T1000 (cell line): ENCODE measurements around the gene AP1S2.
"Not testable (repeated sequence)": the region's sequence is repeated elsewhere in the genome, so short reads cannot be mapped to it uniquely, and the experiment has no call there.

Experiments used
- DNase-seq: peaks from one replicate; lab custom pipeline; 2025; ENCODE audit warnings: mixed read lengths; lab: John Stamatoyannopoulos, UW

AP1S2 gene

GRCh38 chrX:15854712-15855567 is at the start of gene AP1S2:
AP1S2 (minus strand) TSS chrX:15854813; CDS start chrX:15852524, 2,289 bp downstream.
- peak; percentile 73 for DNase-seq

GRCh38 chrX:15903186-15903681 is 48.6 kb upstream of the AP1S2 start:
- DNase-seq: no peak

- DNase-seq: no peak
These were observed 40.7 kb upstream of the AP1S2 start for GRCh38 chrX:15895334-15895733.

- DNase-seq: no peak
These were observed 40.1 kb upstream of the AP1S2 start for GRCh38 chrX:15894724-15895123.

GRCh38 chrX:15890463-15890862 is 35.9 kb upstream of the AP1S2 start:
- DNase-seq: no peak

- DNase-seq: no peak
These were observed 33.4 kb upstream of the AP1S2 start for GRCh38 chrX:15888062-15888461.

- no peak for DNase-seq
These were observed 28.9 kb upstream of the AP1S2 start for GRCh38 chrX:15883540-15883863.

GRCh38 chrX:15882704-15883539 is 28.3 kb upstream of the AP1S2 start:
- DNase-seq: peak; percentile 6

GRCh38 chrX:15881381-15881897 is 26.8 kb upstream of the AP1S2 start:
- no peak for DNase-seq

GRCh38 chrX:15877914-15878313 is 23.3 kb upstream of the AP1S2 start:
- not testable (repeated sequence) for DNase-seq

- DNase-seq: no peak
These were observed 22.8 kb upstream of the AP1S2 start for GRCh38 chrX:15877380-15877779.

GRCh38 chrX:15874672-15875071 is 20.1 kb upstream of the AP1S2 start:
- no peak for DNase-seq

GRCh38 chrX:15873566-15873965 is 19.0 kb upstream of the AP1S2 start:
- DNase-seq: no peak

- DNase-seq: no peak
These were observed 15.7 kb upstream of the AP1S2 start for GRCh38 chrX:15870310-15870709.

GRCh38 chrX:15869695-15870094 is 15.1 kb upstream of the AP1S2 start:
- DNase-seq: no peak

GRCh38 chrX:15866147-15866546 is 11.5 kb upstream of the AP1S2 start:
- DNase-seq: no peak

GRCh38 chrX:15864629-15865028 is 10.0 kb upstream of the AP1S2 start:
- DNase-seq: peak; percentile 0

GRCh38 chrX:15864023-15864422 is 9.4 kb upstream of the AP1S2 start:
- no peak for DNase-seq

GRCh38 chrX:15860921-15861320 is 6.3 kb upstream of the AP1S2 start:
- no peak for DNase-seq

GRCh38 chrX:15858051-15858450 is 3.4 kb upstream of the AP1S2 start:
- DNase-seq: no peak

GRCh38 chrX:15856636-15857035 is 2.0 kb upstream of the AP1S2 start:
- DNase-seq: no peak

- no peak for DNase-seq
These were observed 1.6 kb upstream of the AP1S2 start for GRCh38 chrX:15856222-15856587.
